Tongue (tissue), 2 donors: ENCODE results near the gene CDKAL1. TPM values are rescaled to one million over a fixed set of nuclear protein-coding genes. Genes with fewer than 3 reads are reported as not detected.
"Not testable (repeated sequence)": the region's sequence is repeated elsewhere in the genome, so short reads cannot be mapped to it uniquely, and the experiment has no call there.

Source experiments
- DNase-seq: peaks from one replicate; pipeline ENCODE4 v3.0.0-alpha.2; 2015
- total RNA-seq: library from RNA; depleted of rRNA; stranded (reverse); fragments of >200 nt; gene quantifications from one replicate; pipeline ENCODE4 v1.2.3, GENCODE V29; 2014

Gene CDKAL1
- total RNA-seq, 1 donor from 2014 or later: 36.5 TPM

- no peak for DNase-seq
Observed at GRCh38 chr6:20554817-20555216, 20.6 kb downstream of the CDKAL1 start.

- DNase-seq: peak; percentile 25
Observed at GRCh38 chr6:20559924-20560551, 25.8 kb downstream of the CDKAL1 start.

- no peak for DNase-seq
Observed at GRCh38 chr6:20563377-20563776, 29.1 kb downstream of the CDKAL1 start.

GRCh38 chr6:20564269-20564668, 30.0 kb downstream of the CDKAL1 start:
- peak; percentile 68 for DNase-seq

GRCh38 chr6:20564777-20565176, 30.5 kb downstream of the CDKAL1 start:
- no peak for DNase-seq

GRCh38 chr6:20565342-20565741, 31.1 kb downstream of the CDKAL1 start:
- DNase-seq: no peak

GRCh38 chr6:20566109-20566508, 31.9 kb downstream of the CDKAL1 start:
- no peak for DNase-seq

GRCh38 chr6:20569000-20569610, 34.8 kb downstream of the CDKAL1 start:
- DNase-seq: no peak

GRCh38 chr6:20571261-20571660, 37.0 kb downstream of the CDKAL1 start:
- DNase-seq: no peak

- DNase-seq: no peak
Observed at GRCh38 chr6:20572288-20572687, 38.0 kb downstream of the CDKAL1 start.

- no peak for DNase-seq
Observed at GRCh38 chr6:20572940-20573339, 38.7 kb downstream of the CDKAL1 start.

GRCh38 chr6:20574355-20574754, 40.1 kb downstream of the CDKAL1 start:
- DNase-seq: no peak

- no peak for DNase-seq
Observed at GRCh38 chr6:20575125-20575524, 40.9 kb downstream of the CDKAL1 start.

GRCh38 chr6:20575704-20576451, 41.6 kb downstream of the CDKAL1 start:
- peak; percentile 59 for DNase-seq

- no peak for DNase-seq
Observed at GRCh38 chr6:20577173-20577688, 43.0 kb downstream of the CDKAL1 start.

GRCh38 chr6:20581070-20581469, 46.8 kb downstream of the CDKAL1 start:
- DNase-seq: no peak

GRCh38 chr6:20582586-20583443, 48.6 kb downstream of the CDKAL1 start:
- no peak for DNase-seq

GRCh38 chr6:20583444-20583800, 49.2 kb downstream of the CDKAL1 start:
- no peak for DNase-seq

GRCh38 chr6:20584100-20584731, 50.0 kb downstream of the CDKAL1 start:
- no peak for DNase-seq

- DNase-seq: no peak
Observed at GRCh38 chr6:20589266-20589665, 55.0 kb downstream of the CDKAL1 start.

- DNase-seq: not testable (repeated sequence)
Observed at GRCh38 chr6:20590476-20590875, 56.2 kb downstream of the CDKAL1 start.

GRCh38 chr6:20594299-20594853, 60.1 kb downstream of the CDKAL1 start:
- DNase-seq: not testable (repeated sequence)
